CD4-positive, alpha-beta T cell (primary cell): Measurements from ENCODE around the gene TUBA3E. TPM values are rescaled to one million over a fixed set of nuclear protein-coding genes. Genes with fewer than 3 reads are reported as not detected.

Experiments used
- total RNA-seq, 174 experiments: library from RNA in 2 of 174; stranded (reverse) in 2 of 174; gene quantifications; one replicate each; pipeline ENCODE4 v1.2.3 and lab custom pipeline; 2021 to 2026

TUBA3E gene
- total RNA-seq, 2 experiments from 2014 or later: not detected

Other genes starting within 250 kb of the TUBA3E start
- gene RAB6C, start 218.8 kb downstream of the TUBA3E start, total RNA-seq: not detected
- not detected for gene POTEF, start 69.2 kb downstream of the TUBA3E start, total RNA-seq
- under 1 TPM; 0.38 to 0.56 TPM for gene CCDC74B, start 53.3 kb downstream of the TUBA3E start, total RNA-seq
- gene SMPD4, start 16.8 kb downstream of the TUBA3E start, total RNA-seq: 10 to 100 TPM; 81.2 to 89.9 TPM
- gene MZT2B, start 16.2 kb downstream of the TUBA3E start, total RNA-seq: 100 to 1,000 TPM; 229 to 254 TPM
- gene IMP4, start 144.5 kb upstream of the TUBA3E start, total RNA-seq: 10 to 100 TPM; 81.7 to 88.1 TPM
- gene PTPN18, start 157.6 kb upstream of the TUBA3E start, total RNA-seq: 10 to 100 TPM; 27.6 to 27.8 TPM